OCI-LY1 (cell line): ENCODE measurements around the gene MED13L.

Experiments used
- CTCF ChIP-seq: fragments of 200-600 bp; sonication (generic), shearing (Covaris generic); IDR thresholded peaks from 2 replicates; pipeline ENCODE4 v1.5.1; 2017; ENCODE audit warnings: mild to moderate bottlenecking, antibody characterized with exemption, low read length, moderate library complexity, mixed read lengths
- EZH2 ChIP-seq: fragments of 200-600 bp; sonication (generic), shearing (Covaris generic); IDR thresholded peaks from 2 replicates; pipeline ENCODE4 v1.8.0; 2017; ENCODE audit warnings: borderline replicate concordance, mixed run types, mild to moderate bottlenecking, antibody characterized with exemption, low read length, moderate library complexity, mixed read lengths

- TF ChIP-seq CTCF (no peak), EZH2 (no peak)
These were observed 189.5 kb downstream of the MED13L start for GRCh38 chr12:116087962-116088361.
